Prostate gland (tissue), 2 donors: ENCODE data around the gene LAMTOR5.
"Not testable (repeated sequence)": the region's sequence is repeated elsewhere in the genome, so short reads cannot be mapped to it uniquely, and the experiment has no call there.

Experiments used
- CTCF ChIP-seq, 4 experiments: fragments of 200-600 bp in 2 of 4; fragments of 450-650 bp in 2 of 4; sonication (generic) in 2 of 4; IDR thresholded peaks; 1 replicate in 3 of 4; 2 replicates in 1 of 4; pipeline ENCODE4 v1.5.1; 2016 to 2019; ENCODE audit warnings: antibody characterized with exemption in 4 of 4, mild to moderate bottlenecking in 2 of 4, moderate library complexity in 2 of 4
- POLR2A ChIP-seq: fragments of 450-650 bp; IDR thresholded peaks from one replicate; pipeline ENCODE4 v1.6.1; 2016; ENCODE audit warnings: antibody characterized with exemption, mild to moderate bottlenecking
- POLR2AphosphoS5 ChIP-seq: sonication (generic); formaldehyde crosslinking; IDR thresholded peaks from one replicate; pipeline ENCODE4 v1.6.1; 2017; ENCODE audit warnings: antibody characterized with exemption

DNA sequence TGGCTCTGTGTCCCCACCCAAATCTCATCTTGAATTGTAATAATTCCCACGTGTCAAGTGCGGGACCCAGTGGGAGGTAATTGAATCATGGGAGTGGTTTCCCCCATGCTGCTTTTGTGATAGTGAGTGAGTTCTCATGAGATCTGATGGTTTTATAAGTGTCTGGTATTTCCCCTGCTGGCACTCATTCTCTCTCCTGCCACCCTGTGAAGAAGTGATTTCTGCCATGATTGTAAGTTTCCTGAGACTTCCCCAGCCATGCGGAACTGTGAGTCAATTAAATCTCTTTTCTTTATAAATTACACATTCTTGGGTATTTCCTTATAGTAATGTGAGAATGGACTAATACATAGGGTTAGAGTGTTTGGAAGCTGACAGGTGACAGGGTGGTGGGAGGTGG is 32.4 kb upstream of the LAMTOR5 start:
- not testable (repeated sequence) for TF ChIP-seq CTCF (IDR thresholded peaks at IDR 0.05); POLR2A; POLR2AphosphoS5
